Measurements from ENCODE around the gene ARMC7. TPM values are rescaled to one million over a fixed set of nuclear protein-coding genes. Genes with fewer than 3 reads are reported as not detected.
A peak's percentile ranks its signal among the peaks of the same experiment; 100 is the strongest.

The ARMC7 gene
- total and polyA plus RNA-seq, 2 of the 13 experiments (the other 11 are each of a cell fraction or from before 2014, with no cell fraction given) = 3.9 to 4.2 TPM

GRCh38 chr17:75113798-75114551 lies 4.2 kb downstream of the ARMC7 start (continued):
- no peak for TF ChIP-seq KLF15 (CRISPR knock-in tag; IDR thresholded peaks at IDR 0.05; ENCODE audit: borderline replicate concordance)
- TF ChIP-seq NFAT5 (CRISPR knock-in tag; IDR thresholded peaks at IDR 0.05) = no peak
- TF ChIP-seq ZNF317 (CRISPR knock-in tag; IDR thresholded peaks at IDR 0.05) = 0 out of 2 replicates have a peak, but pooled peaks have one; percentile 39
- no peak for TF ChIP-seq EED (CRISPR knock-in tag; IDR thresholded peaks at IDR 0.05)
- no peak for TF ChIP-seq TMF1 (CRISPR knock-in tag; IDR thresholded peaks at IDR 0.05; ENCODE audit: low read depth)
- TF ChIP-seq SKIL (CRISPR knock-in tag; IDR thresholded peaks at IDR 0.05; ENCODE audit: borderline replicate concordance) = no peak
- no peak for TF ChIP-seq ZNF598 (CRISPR knock-in tag; IDR thresholded peaks at IDR 0.05; ENCODE audit: borderline replicate concordance)
- no peak for TF ChIP-seq AFF4 (CRISPR knock-in tag; IDR thresholded peaks at IDR 0.05)
- peak; percentile 91; the same call in 1 of the 2 replicates for TF ChIP-seq ZNF335 (CRISPR knock-in tag; IDR thresholded peaks at IDR 0.05)
- no peak; the same call in 1 of the 2 replicates for TF ChIP-seq DR1 (CRISPR knock-in tag; IDR thresholded peaks at IDR 0.05)
- no peak for TF ChIP-seq ZNF234 (CRISPR knock-in tag; conservative IDR thresholded peaks at IDR 0.05)
- TF ChIP-seq NKX3-1 (CRISPR knock-in tag; IDR thresholded peaks at IDR 0.05) = no peak
- TF ChIP-seq HIVEP1 (CRISPR knock-in tag; IDR thresholded peaks at IDR 0.05) = peak; percentile 56; the same call in 1 of the 2 replicates
- no peak for TF ChIP-seq ZNF878 (CRISPR knock-in tag; IDR thresholded peaks at IDR 0.05)
- peak; percentile 73 for TF ChIP-seq ZZZ3 (CRISPR knock-in tag; IDR thresholded peaks at IDR 0.05; ENCODE audit: borderline replicate concordance)
- peak; percentile 72; the same call in 1 of the 2 replicates for TF ChIP-seq ZNF709 (CRISPR knock-in tag; IDR thresholded peaks at IDR 0.05)
- TF ChIP-seq MAFK (conservative IDR thresholded peaks at IDR 0.05 in 1 of 2, IDR thresholded peaks at IDR 0.05 in 1 of 2; ENCODE audit: low read length in 2 of 2) = no peak
